Measurements from ENCODE around the gene DYDC1. TPM values are rescaled to one million over a fixed set of nuclear protein-coding genes. Genes with fewer than 3 reads are reported as not detected.

DYDC1 gene
- total and polyA plus RNA-seq, 7 donors: not detected

DNA sequence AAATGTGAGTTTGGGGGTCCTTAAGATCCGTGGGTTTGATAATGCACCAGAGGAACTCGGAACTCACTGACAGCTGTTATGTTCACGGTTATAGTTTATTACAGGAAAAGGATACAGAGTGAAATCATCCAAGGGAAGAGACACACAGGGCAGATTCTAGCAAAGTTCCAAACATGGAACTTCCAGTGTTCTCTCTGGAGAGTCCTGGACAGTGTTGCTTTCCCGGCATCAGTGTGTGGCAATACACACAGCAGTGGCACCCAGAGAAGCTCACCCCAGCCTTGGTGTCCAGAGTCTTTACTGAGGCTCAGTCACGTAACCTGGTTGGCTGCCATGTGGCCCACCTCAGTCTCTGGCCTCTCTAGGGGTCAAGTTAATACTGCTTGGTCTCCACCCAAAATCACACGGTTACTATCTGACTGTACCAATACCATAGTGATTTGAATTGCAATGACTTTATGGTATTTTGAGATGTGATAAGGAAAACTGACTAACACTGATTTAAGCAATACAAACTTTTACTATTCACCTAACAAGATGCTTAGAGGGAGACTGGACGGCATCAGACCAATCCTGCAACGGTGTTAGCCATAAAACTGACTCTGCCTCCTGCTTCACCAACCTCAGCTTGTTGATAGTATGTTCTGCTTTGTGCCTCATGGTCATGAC, 43.7 kb upstream of the DYDC1 start:
- 49 to 57% (median 56%) methylated on average over 8 of the region's 8 CpGs for WGBS, 3 donors
- no peaks in the 10 kb centered on the region for H3K4me1 ChIP-seq
- no peak for DNase-seq
- no peak overlapping the region for H3K27ac ChIP-seq
- H3K9me3 ChIP-seq: no peaks in the 10 kb centered on the region
- TF ChIP-seq, protein P1, sequence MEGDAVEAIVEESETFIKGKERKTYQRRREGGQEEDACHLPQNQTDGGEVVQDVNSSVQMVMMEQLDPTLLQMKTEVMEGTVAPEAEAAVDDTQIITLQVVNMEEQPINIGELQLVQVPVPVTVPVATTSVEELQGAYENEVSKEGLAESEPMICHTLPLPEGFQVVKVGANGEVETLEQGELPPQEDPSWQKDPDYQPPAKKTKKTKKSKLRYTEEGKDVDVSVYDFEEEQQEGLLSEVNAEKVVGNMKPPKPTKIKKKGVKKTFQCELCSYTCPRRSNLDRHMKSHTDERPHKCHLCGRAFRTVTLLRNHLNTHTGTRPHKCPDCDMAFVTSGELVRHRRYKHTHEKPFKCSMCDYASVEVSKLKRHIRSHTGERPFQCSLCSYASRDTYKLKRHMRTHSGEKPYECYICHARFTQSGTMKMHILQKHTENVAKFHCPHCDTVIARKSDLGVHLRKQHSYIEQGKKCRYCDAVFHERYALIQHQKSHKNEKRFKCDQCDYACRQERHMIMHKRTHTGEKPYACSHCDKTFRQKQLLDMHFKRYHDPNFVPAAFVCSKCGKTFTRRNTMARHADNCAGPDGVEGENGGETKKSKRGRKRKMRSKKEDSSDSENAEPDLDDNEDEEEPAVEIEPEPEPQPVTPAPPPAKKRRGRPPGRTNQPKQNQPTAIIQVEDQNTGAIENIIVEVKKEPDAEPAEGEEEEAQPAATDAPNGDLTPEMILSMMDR (IDR thresholded peaks at IDR 0.05): no peak
- H3K36me3 ChIP-seq (ENCODE audit: insufficient read depth in 1 of 2, low read depth in 1 of 2): no peaks in the 10 kb centered on the region
- intact Hi-C loops (cut with DNase I): no loop called here
- no peak for ATAC-seq
- no peaks in the 10 kb centered on the region for H3K27me3 ChIP-seq (ENCODE audit: insufficient read depth in 3 of 3, low read length in 2 of 3)
- no peak overlapping the region for H3K4me3 ChIP-seq

DNA sequence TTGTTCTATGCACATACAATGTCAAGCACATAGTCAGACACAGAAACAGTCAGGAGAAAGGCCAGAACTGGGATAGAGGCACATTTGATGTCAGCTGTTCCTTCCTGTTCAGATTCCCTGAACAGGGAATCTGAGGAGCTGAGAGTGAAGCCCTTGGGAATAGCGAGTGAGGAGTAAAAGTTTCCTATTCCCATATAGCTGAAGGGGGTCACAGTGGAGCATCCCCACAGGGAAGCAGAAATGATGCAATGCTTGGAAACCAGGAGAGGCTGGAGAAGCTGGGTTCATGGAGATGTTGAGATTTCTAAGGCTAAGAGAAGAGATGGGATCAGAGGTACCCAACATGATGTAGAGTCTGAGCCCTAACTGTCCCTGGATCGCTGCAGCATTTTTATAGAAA, 40.5 kb upstream of the DYDC1 start:
- Histone ChIP-seq H3K27me3 (ENCODE audit: insufficient read depth in 3 of 3, low read length in 2 of 3) (no peaks in the 10 kb centered on the region), H3K4me3 (no peak overlapping the region), H3K9me3 (no peaks in the 10 kb centered on the region), H3K27ac (no peak overlapping the region), H3K4me1 (no peaks in the 10 kb centered on the region), H3K36me3 (ENCODE audit: insufficient read depth in 1 of 2, low read depth in 1 of 2) (no peaks in the 10 kb centered on the region)
- no peak for ATAC-seq
- intact Hi-C loops (cut with DNase I): no loop called here
- TF ChIP-seq, protein P1 (IDR thresholded peaks at IDR 0.05): no peak
- 67 to 79% (median 77%) methylated on average over 2 of the region's 2 CpGs for WGBS, 3 donors
- no peak for DNase-seq

- Histone ChIP-seq H3K36me3 (ENCODE audit: insufficient read depth in 1 of 2, low read depth in 1 of 2) (no peaks in the 10 kb centered on the region), H3K4me1 (no peaks in the 10 kb centered on the region), H3K9me3 (no peaks in the 10 kb centered on the region), H3K27ac (no peak overlapping the region), H3K4me3 (no peak overlapping the region), H3K27me3 (ENCODE audit: insufficient read depth in 3 of 3, low read length in 2 of 3) (no peaks in the 10 kb centered on the region)
- ATAC-seq (no peak), DNase-seq (no peak)
- intact Hi-C loops (cut with DNase I): no loop called here
- WGBS, 3 donors: 67 to 88% (median 85%) methylated on average over 2 of the region's 2 CpGs
- TF ChIP-seq, protein P1 (IDR thresholded peaks at IDR 0.05): no peak
Observed at GRCh38 chr10:80394358-80394916, 37.9 kb upstream of the DYDC1 start.

GRCh38 chr10:80392250-80392649, 35.7 kb upstream of the DYDC1 start:
- WGBS, 3 donors: 84 to 88% (median 85%) methylated on average over 6 of the region's 6 CpGs
- TF ChIP-seq, protein P1 (IDR thresholded peaks at IDR 0.05): no peak

GRCh38 chr10:80390740-80391139, 34.2 kb upstream of the DYDC1 start:
- H3K27me3 ChIP-seq (ENCODE audit: insufficient read depth in 3 of 3, low read length in 2 of 3): no peaks in the 10 kb centered on the region
- intact Hi-C loops (cut with DNase I): no loop called here
- no peak overlapping the region for H3K27ac ChIP-seq
- H3K4me1 ChIP-seq: no peaks in the 10 kb centered on the region
- H3K4me3 ChIP-seq: no peak overlapping the region
- H3K36me3 ChIP-seq (ENCODE audit: insufficient read depth in 1 of 2, low read depth in 1 of 2): no peaks in the 10 kb centered on the region
- H3K9me3 ChIP-seq: no peaks in the 10 kb centered on the region
- ATAC-seq (no peak), DNase-seq (no peak)
- 77 to 87% (median 83%) methylated on average over 9 of the region's 9 CpGs for WGBS, 3 donors
- TF ChIP-seq, protein P1 (IDR thresholded peaks at IDR 0.05): no peak

More at GRCh38 chr10:80392250-80392649, 35.7 kb upstream of the DYDC1 start:
- DNase-seq (no peak), ATAC-seq (no peak)
- no peaks in the 10 kb centered on the region for H3K36me3 ChIP-seq (ENCODE audit: insufficient read depth in 1 of 2, low read depth in 1 of 2)
- H3K27ac ChIP-seq: no peak overlapping the region
- H3K27me3 ChIP-seq (ENCODE audit: insufficient read depth in 3 of 3, low read length in 2 of 3): no peaks in the 10 kb centered on the region
- intact Hi-C loops (cut with DNase I): no loop called here
- no peaks in the 10 kb centered on the region for H3K9me3 ChIP-seq
- H3K4me1 ChIP-seq: no peaks in the 10 kb centered on the region
- H3K4me3 ChIP-seq: no peak overlapping the region
